Stimulated activated CD4-positive, alpha-beta T cell treated with anti-CD3 and anti-CD28 coated beads, Interleukin-15, amount 100 ng/mL, for 1 hour (primary cell): ENCODE data around the gene AFAP1.
A peak's percentile ranks its signal among the peaks of the same experiment; 100 is the strongest.

Experiments
- DNase-seq, 2 donors: peaks; one replicate each; pipeline ENCODE4 v3.0.0-alpha.2; 2020; ENCODE audit warnings: low read depth in 1 of 2, low spot score in 1 of 2

Gene AFAP1

DNA sequence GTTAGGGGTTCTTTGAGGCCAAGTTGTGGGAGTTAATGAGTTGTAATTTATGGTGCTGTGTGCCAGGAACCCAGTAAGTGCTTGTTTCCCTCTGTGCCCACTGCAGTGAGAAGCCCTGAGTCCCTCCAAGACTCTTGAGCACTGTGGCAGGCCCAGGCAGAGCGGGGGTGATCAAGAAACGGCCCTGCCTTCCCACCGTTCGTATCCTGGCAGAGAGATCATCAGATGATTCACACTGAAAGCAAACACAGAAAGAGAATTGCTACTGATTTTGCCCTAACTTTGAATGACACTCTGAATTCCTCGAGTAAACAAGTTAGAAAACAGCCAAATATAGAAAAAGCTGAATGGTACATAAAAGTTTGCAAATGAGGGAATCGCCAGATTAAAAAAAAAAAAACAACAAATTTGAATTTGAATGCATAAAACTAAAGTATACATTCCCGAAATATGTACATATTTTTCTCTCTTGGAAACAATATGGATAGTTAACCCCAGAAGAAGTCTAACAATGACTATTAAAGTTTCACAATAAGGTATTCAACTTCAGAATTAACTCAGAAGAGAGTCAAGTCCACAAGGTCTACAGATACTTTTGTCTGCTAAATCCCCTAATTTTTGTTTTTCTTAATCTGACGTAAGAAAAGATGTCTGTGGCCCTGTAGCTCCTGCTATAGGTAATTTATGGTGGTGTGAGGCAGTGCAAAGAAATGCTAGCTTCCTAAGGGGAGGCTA, 71.8 kb downstream of the AFAP1 start:
- DNase-seq, result no peak

DNA sequence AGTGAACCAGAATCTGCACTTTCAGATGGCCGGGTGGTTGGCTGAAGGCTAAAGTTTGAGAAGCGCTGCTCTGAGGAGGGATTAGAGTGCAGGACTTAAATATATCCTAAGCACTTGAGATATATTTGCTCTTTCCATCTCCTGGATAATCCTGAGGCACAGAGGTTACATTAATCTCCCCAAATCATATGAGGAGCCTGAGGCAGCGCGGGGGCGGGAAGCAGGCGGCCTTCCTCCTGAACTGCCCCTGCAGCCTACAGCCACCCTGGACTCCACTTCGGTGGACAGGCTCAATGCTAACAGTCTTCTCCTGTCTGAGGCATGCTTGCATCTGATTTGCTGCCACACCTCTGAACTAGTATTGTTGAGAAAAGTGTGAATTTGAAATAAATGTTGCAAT, 72.5 kb downstream of the AFAP1 start:
- DNase-seq, result no peak

DNA sequence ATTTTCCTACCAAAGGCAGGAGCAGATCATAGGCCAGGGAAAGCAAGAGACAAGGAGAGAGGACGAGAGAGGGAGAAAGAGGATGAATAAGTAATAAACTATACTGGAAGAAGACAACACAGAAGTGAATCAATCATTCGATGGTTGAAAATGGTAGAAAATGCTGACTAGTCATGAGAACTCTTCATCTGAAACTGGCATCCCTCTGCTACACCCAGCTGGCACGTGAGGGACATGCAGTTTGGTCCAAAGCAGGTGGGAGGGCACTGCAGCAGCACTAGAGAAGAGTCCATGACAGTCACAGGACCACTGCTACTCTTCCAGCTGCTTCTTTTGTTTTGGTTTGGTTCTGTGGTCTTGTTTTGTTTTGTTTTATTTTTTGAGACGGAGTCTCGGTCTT, 74.1 kb downstream of the AFAP1 start:
- DNase-seq, result no peak

DNA sequence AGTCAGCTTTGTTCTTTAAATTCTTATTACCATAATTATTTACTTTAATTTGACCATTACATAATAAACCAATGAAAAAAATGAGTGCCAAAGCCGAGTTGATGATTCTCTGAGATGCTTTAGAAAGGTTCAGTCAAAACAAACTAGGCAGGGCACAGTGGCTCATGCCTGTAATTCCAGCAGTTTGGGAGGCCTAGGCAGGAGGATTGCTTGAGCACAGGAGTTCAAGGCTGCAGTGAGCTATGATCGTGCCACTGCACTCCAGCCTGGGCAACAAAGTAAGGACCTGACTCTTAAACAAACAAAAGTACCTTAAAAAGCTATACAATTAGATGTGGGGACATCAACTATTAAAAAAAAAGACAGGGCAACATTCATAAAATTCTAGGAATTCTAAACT, 75.0 kb downstream of the AFAP1 start:
- DNase-seq, result no peak

DNA sequence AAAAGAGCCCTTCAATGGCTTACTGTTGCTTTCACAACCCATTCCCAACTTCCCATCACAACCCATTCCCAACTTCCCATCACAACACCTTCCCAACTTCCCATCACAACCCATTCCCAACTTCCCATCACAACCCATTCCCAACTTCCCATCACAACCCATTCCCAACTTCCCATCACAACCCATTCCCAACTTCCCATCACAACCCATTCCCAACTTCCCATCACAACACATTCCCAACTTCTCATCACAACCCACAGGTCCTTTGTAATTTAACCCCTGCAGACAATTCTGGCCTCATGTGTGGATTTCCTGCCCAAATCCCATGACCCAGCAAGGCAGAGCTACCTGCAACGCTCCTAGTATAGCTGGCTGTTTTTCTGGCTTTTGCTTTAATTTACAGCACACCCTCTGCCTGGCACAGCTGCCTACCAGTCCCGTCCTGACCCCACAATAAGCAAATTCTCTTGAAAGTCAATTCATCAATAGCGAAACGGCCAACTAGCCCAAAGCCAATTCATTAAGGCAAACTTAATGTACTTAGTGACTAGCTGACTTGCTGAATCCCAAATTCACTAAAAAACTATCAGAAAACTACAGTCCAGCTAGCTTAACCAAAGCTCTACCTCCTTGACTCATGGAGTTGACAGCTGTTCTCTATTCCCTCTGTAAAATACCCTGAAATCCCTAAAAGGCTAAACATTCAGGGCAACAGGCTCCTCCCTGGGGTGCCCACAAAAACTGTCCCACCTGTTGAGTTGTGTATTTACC, 75.6 kb downstream of the AFAP1 start:
- DNase-seq, result no peak

DNA sequence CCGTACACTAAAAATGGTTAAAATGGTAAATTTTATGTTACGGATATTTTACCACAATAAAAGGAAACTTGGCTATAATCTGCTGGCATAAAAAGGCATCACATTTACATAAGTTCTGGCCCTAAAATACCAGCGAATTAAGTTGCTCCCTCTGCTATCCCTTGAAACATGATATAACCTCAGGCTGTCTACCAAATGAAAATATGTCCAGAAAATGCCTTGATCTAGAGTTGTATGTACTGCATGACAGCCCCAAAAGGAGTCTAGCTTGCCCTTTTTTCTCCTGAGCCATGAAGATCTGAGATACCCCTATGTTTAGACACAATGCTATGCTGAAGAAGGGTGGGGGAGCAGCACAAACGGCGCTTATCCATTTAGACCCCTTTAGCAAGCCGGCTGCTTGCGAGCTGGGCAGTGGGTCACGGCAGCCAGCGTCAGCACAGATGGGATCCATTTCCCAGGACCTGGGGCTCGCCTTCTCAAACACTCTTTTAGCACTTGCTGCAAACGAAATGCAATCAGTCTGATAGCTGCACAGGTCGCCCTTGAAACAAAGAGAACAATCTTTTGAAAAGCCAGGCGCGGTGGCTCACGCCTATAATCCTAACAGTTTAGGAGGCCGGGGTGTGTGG, 77.0 kb downstream of the AFAP1 start:
- DNase-seq, result no peak

DNA sequence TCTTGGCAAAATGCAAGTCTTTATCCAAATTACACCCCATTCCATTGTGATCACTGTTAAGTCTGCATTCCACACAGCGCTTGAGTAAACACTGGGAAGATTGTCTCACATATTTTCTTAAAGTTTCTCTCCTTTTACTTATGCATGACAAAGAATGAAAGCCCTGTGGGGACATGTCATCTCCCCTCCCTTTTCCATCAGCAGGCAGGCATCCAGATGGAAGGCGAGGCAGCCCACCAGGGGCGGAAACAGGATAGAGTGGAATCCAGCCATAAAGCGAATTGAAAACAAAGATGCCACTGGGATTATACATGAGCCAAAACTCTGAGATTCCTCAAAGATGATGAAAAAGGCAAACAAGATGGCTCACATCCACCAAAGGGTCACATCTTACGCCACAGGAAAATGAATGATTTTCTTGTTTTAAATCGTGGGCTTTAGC, 78.2 kb downstream of the AFAP1 start:
- DNase-seq, result no peak

DNA sequence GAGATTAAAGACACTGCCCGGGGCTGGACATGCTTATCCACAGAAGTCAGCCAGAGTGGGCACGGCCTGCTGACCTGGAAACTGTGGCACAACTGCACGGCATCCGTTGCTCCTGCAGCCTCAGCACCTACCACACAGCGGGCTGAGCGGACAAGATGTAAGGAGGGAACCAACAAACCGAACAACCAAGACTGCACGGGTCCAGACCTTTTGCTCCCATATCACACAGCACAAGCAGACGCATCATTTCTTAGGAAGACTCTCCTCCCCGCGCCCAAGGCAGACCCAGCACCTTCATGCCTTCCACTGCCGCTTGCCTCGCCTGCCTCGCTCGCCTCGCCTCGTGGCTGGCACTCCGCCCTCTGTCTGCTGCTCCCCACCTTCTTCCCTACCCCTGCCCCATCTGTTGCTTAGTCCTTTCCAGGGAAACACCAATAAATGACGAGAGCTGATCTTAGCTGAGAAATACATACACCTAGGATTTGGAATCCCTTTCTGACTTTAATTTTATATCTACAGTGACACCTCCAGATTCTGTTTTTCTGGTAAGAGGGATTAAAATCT, 79.0 kb downstream of the AFAP1 start:
- DNase-seq, result no peak

DNA sequence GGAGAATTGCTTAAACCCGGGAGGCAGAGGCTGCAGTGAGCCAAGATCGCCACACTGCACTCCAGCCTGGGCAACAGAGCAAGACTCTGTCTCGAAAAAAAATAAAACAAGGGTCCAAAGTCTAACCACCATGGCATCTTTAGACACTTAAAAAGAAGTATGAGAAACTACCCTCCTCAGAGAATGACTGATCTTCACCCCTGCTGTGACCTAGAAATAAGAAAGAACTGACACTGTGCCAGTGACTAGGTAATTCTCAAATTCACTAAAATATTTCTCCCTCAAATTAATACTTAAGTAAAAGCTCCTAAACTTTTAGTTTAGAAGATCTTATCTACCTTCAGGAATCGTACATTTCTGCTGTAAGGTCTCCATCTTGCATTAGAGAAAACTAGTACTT, 80.3 kb downstream of the AFAP1 start:
- DNase-seq, result no peak

DNA sequence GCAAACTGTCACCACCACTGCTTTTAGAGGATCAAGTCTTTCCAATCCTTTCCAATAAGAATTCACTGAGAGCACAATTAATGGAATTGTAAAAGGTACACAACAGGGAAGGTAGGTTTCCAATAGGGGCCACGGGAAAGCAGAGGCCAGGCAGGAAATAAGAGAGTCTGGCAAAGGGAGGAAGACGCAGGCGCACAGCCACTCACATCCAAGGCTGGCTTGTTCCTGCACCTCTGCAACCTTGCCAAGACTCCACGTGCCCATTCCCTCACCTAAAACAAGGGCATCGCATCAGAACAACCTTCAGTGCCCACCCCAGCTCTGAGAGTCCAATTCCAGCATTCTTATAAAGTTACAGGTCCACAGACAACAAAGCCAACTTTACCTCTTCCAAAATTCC, 81.2 kb downstream of the AFAP1 start:
- no peak for DNase-seq

DNA sequence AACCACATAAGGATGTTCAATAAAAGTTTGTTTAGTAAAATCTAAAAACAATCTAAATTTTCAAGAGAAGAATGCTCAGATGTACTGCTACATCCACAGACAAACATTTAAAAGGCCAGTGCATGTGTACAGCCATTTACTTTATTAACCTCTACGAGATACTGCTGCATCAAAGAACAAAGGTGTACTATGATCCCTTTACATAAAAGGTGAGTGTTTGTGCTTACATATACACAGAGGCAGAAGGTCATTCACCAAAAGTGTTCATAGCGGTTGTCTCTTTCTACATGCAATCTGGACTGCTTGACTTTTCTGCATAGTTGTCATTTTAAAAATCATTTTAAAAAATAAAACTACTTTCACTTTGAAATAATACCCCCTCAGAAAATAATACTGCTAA, 81.7 kb downstream of the AFAP1 start:
- no peak for DNase-seq

DNA sequence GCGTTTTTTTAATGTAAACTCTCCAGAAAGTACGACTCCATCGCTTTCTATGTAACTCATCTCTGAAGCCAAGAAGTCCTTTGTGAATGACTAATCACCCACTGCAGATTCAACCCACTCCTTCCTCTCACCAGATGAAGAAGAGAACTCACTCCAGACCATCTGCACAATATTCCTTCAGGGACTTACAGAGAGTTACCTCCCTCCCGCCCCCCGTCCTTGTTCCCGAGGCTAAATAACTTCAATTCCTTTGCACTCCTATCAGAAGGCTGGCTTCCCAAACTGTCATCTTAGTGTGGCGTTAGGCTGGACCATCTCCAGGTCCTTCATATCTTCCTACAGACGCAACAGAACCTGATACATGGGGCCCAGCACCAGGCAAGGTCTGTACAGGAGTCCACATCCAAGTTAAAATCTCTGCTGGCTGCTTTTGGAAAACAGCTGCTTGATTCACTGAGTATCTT, 82.4 kb downstream of the AFAP1 start:
- no peak for DNase-seq

DNA sequence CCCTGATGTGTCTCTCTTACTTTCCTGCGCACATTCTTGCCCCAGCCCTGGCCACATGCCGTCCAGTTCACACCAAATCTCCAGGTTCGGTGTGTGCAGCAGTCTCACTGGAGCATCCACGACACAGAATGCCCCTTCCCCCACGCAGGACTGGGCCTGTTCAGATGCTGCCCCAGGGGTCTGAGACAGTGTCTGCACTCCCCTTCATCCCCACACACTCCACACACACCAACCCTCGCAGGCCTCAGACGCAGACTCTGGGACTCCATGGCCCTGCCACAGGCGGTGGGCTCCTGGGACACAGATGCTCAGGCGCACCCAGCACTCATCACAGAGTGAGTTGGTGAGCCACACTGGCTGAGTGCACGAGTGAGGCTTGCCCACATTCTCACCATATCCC, 83.9 kb downstream of the AFAP1 start:
- DNase-seq, result no peak

DNA sequence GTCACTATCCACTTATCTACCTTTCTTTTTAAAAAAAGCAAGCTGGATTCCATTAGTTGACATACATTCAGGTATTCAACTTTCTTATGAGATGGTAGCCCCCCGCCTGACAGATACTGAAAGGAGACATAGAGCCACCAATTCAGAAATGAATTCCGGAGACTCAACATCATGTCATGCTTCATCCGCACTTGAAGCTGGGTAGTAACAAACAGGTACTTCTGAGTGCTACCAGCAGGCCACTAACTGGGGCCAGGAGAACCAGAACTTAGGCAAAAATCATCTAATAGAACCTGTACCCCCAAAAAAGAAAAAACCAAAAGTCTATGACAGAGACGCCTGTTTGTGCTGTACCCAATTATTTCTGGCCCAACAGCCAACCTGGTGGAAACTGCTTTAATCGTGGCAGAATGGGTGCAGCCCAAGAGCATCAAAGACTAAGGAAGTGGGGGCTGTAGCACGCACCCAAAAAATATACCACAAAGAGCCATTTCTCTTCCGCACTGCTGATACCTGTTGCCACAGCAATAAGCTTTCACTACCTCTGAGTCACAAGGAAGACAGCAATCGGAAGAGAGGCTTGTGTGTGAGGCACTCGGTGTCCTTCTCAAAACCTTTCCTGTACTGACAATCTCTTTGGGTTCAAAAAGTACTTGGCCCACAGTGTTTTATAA, 84.8 kb downstream of the AFAP1 start:
- DNase-seq, result peak in 1 of 2 donors; percentile 49

DNA sequence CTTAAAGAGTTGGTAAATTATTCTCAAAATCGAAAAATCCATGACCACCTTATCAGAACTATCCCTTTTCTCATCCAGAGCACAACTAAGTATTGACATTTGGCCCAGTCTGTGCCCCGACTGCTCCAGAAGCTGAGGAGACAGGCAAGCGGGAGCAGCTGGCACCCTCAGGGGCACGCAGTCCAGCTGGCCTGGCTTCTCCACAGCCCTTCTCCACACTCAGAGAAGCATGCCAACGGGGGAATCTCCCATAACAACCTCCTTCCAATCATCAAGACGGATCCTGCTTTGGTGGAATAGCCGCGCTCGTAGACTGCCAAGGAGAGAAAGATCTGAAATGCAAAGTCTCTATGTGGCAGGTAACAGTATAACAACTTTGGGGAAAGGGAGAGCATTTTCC, 85.4 kb downstream of the AFAP1 start:
- DNase-seq, result no peak

DNA sequence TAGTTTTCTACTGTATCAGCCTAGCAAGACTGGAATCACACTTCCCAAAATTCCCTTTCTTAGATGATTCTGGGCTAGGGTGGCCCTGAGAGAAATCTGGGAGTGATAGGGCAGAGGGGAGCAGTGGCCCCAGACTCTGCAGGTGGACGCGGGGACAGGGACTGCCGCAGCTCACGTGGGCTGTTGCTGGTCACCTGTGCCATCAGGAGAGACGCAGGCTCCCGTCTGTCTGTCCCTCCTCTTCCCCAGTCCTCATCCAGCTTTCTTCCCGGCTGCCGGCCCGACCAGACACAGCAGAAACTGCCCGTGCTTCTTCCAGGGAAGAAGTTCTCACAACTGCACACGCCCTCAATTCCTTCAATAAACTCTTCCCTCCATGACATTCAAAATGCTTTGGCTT, 86.4 kb downstream of the AFAP1 start:
- no peak for DNase-seq

DNA sequence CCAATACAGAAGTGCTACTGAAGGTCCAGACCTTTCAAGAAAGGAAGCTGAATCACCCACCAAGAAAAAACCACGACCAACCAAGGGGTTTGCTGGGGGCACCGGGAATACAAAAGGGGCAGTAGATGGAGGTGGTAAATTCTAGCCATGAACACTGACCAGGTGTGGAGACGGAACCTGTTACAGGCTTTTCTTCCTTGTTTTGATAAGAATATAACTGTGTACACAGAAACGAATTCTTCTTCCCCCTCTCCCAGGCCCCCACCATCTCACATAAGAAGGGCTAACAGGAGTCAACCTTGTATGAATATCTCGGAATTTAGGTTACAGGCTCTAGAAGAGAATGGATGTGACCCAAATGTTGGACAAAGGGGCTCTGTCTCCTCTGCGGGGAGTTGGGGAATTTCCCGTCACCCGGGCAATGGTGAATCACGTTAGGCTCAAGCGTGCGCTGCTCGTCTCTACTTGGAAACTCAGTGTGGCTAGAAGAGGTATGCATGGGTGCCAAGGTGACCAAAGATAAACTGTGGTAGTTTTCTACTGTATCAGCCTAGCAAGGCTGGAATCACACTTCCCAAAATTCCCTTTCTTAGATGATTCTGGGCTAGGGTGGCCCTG, 87.0 kb downstream of the AFAP1 start:
- no peak for DNase-seq

DNA sequence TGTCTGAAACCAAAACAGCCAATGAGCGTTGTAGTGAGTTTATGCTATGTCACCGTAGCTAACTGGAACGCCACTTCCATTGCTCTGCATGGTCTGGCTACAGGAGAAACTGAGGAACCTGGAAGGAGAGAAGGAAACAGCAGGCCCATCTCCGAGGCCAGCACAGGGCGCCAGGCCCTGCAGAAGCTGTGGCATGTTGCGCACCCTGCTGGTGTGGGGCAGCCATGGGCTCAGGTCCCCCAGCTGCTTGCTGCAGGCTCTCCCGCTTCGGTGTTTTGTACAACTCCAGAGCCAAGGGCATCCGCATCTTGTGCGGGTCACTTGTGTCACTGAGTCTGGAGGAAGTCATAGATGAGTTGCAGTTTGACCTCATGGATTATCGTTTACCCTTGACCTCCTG, 89.2 kb downstream of the AFAP1 start:
- DNase-seq, result no peak

DNA sequence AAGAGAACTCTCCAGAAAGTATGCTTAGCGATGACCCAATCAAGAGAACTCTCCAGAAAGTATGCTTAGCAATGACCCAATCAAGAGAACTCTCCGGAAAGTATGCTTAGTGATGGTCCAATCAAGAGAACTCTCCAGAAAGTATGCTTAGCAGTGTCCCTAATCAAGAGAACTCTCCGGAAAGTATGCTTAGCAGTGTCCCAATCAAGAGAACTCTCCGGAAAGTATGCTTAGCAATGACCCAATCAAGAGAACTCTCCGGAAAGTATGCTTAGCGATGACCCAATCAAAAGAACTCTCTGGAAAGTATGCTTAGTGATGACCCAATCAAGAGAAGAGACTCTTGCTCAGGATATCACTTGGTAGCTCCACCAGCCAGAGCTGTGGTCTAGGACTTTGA, 92.5 kb downstream of the AFAP1 start:
- DNase-seq, result no peak

DNA sequence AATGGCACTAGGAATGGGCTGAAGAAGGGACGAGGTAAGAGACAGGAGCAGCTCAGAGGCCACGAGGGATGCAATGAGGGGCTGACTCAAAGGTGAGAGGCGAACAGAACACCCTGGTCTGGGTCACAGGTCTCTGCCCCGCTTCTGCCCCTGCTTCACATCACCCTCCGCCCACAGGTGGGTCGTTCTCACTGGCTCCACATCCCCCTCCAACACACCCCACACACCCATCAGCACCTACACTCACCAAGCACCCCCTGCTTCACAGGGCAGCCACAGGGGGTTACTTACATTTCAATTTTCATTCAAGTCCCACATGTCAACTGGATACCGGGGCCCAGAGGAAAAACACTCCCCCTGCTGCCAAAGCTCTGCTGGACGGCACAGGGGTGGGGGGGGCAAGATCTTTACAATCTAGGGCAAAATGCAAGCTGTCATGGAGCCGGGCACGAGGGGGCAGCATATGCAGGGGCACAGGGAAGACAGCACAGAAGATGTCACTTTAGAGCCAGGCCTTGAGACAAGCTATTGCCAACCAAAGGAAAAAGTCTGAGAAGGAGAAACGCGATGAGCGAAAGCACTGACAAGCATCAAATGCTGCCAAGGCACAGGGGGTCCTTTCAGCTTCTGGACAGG, 94.0 kb downstream of the AFAP1 start:
- DNase-seq, result peak in 1 of 2 donors; percentile 20
